Type B pancreatic cell (in vitro differentiated cells): ENCODE data around the gene MAP7. TPM values are rescaled to one million over a fixed set of nuclear protein-coding genes. Genes with fewer than 3 reads are reported as not detected.

Experiments used
- DNase-seq: peaks from one replicate; pipeline ENCODE4 v3.0.0; 2021; ENCODE audit warnings: mixed read lengths; ENCODE audit not compliant: unreplicated experiment; ENCODE audit errors: extremely low spot score
- H3K27ac Mint-ChIP-seq: 2 replicates; pipeline ENCODE4 v1.8.0; 2021; ENCODE audit warnings: mild to moderate bottlenecking, mixed read lengths
- H3K27me3 Mint-ChIP-seq: 2 replicates; pipeline ENCODE4 v1.8.0; 2021; ENCODE audit warnings: mixed read lengths
- H3K36me3 Mint-ChIP-seq: 2 replicates; pipeline ENCODE4 v1.8.0; 2021; ENCODE audit warnings: mixed read lengths
- H3K4me1 Mint-ChIP-seq: one replicate; pipeline ENCODE4 v1.8.0; 2021; ENCODE audit warnings: mixed read lengths; ENCODE audit not compliant: unreplicated experiment
- H3K4me3 Mint-ChIP-seq: 2 replicates; pipeline ENCODE4 v1.8.0; 2021; ENCODE audit warnings: mild to moderate bottlenecking, mixed read lengths
- H3K9me3 Mint-ChIP-seq: 2 replicates; pipeline ENCODE4 v1.8.0; 2021; ENCODE audit warnings: mixed read lengths
- CTCF ChIP-seq: fragments of 200-600 bp; sonication (generic); conservative IDR thresholded peaks from 2 replicates; pipeline ENCODE4 v1.5.0; 2021; ENCODE audit warnings: antibody characterized with exemption, mild to moderate bottlenecking
- total RNA-seq: library from RNA; stranded (reverse); gene quantifications from 2 replicates; pipeline ENCODE4 v1.2.1, GENCODE V29; 2021; ENCODE audit warnings: low replicate concordance

Gene MAP7
- total RNA-seq, 1 donor from 2014 or later: 17.8 TPM

GRCh38 chr6:136535880-136536650 lies 14.2 kb downstream of the MAP7 start:
- no peak overlapping the region for H3K4me3 Mint-ChIP-seq
- no peaks in the 10 kb centered on the region for H3K36me3 Mint-ChIP-seq
- no peak overlapping the region for H3K27ac Mint-ChIP-seq
- DNase-seq: no peak
- H3K27me3 Mint-ChIP-seq: no peaks in the 10 kb centered on the region
- peaks cover 12% of the 10 kb centered on the region for H3K4me1 Mint-ChIP-seq
- TF ChIP-seq CTCF: no peak
- H3K9me3 Mint-ChIP-seq: no peaks in the 10 kb centered on the region

- H3K36me3 Mint-ChIP-seq: no peaks in the 10 kb centered on the region
- TF ChIP-seq CTCF: no peak
- no peaks in the 10 kb centered on the region for H3K27me3 Mint-ChIP-seq
- H3K9me3 Mint-ChIP-seq: no peaks in the 10 kb centered on the region
- no peak for DNase-seq
- peaks cover 7% of the 10 kb centered on the region for H3K4me1 Mint-ChIP-seq
- H3K27ac Mint-ChIP-seq: no peak overlapping the region
- H3K4me3 Mint-ChIP-seq: no peak overlapping the region
Observed at GRCh38 chr6:136535017-136535765, 15.0 kb downstream of the MAP7 start.

- Mint-ChIP-seq H3K4me3 (no peak overlapping the region), H3K27me3 (no peaks in the 10 kb centered on the region), H3K36me3 (no peaks in the 10 kb centered on the region), H3K9me3 (no peaks in the 10 kb centered on the region), H3K4me1 (no peaks in the 10 kb centered on the region), H3K27ac (no peak overlapping the region)
- DNase-seq: no peak
- TF ChIP-seq CTCF: no peak
Observed at GRCh38 chr6:136534268-136534667, 16.0 kb downstream of the MAP7 start.

GRCh38 chr6:136533487-136533886 lies 16.7 kb downstream of the MAP7 start:
- Mint-ChIP-seq H3K4me1 (no peaks in the 10 kb centered on the region), H3K27me3 (no peaks in the 10 kb centered on the region), H3K27ac (no peak overlapping the region), H3K36me3 (no peaks in the 10 kb centered on the region), H3K4me3 (no peak overlapping the region), H3K9me3 (no peaks in the 10 kb centered on the region)
- no peak for DNase-seq
- TF ChIP-seq CTCF: no peak

- Mint-ChIP-seq H3K4me3 (no peak overlapping the region), H3K36me3 (no peaks in the 10 kb centered on the region), H3K27me3 (no peaks in the 10 kb centered on the region), H3K27ac (no peak overlapping the region), H3K4me1 (peaks cover 10% of the 10 kb centered on the region), H3K9me3 (no peaks in the 10 kb centered on the region)
- DNase-seq: no peak
- no peak for TF ChIP-seq CTCF
Observed at GRCh38 chr6:136532030-136532429, 18.2 kb downstream of the MAP7 start.
